GM12873 (cell line): ENCODE results near the gene TROAP.

Experiments
- CTCF ChIP-seq: IDR thresholded peaks from 2 replicates; pipeline ENCODE4 v1.5.1; 2012; ENCODE audit warnings: low read depth, mild to moderate bottlenecking, moderate library complexity, low read length, control low read depth; ENCODE audit not compliant: insufficient read depth; ENCODE audit errors: missing control alignments

The TROAP gene

GRCh38 chr12:49322708-49323523, at the start of gene TROAP:
TSS of gene TROAP (plus strand) at chr12:49323255. CDS start at chr12:49323609, 354 bp downstream.
- no peak for TF ChIP-seq CTCF

- TF ChIP-seq CTCF = no peak
These were observed 49.2 kb upstream of the TROAP start for GRCh38 chr12:49273726-49274395.

GRCh38 chr12:49274396-49275069, 48.5 kb upstream of the TROAP start:
- TF ChIP-seq CTCF = no peak

GRCh38 chr12:49276304-49277290, 46.5 kb upstream of the TROAP start:
- no peak for TF ChIP-seq CTCF

GRCh38 chr12:49277466-49277865, 45.6 kb upstream of the TROAP start:
- no peak for TF ChIP-seq CTCF

DNA sequence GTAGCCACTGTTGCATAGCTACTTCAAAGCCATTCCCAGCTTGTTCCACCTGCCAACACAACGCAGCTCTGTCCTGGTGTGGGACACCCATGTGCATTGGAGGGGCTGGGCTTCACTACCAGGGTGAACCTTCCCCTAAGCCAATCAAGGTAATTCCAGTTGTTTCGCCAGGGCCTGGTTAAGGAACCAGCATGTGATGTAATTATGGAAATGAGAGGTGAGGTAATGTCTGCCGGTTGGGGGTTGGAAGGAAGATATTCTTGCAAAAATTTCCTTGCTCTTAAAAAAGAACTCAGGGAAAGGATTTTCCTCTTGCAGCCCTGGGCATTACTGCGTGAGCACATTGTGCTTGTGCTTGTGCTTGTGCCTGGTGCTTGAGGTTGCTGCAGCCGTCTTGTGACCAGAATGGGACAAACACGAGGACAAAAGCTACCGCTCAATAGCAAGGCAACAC, 43.3 kb upstream of the TROAP start:
- TF ChIP-seq CTCF = no peak
